ENCODE measurements around the gene LCN1.

The LCN1 gene

GRCh38 chr9:135574331-135574730, 53.1 kb downstream of the LCN1 start:
- no peak for DNase-seq

GRCh38 chr9:135574943-135575342, 53.7 kb downstream of the LCN1 start:
- DNase-seq, result no peak

All from kidney glomerular epithelial cell (primary cell).